ENCODE data around the gene CLSTN1.
A peak's percentile ranks its signal among the peaks of the same experiment; 100 is the strongest.

The CLSTN1 gene

GRCh38 chr1:9730096-9730901 is 93.5 kb downstream of the CLSTN1 start:
- no peak for DNase-seq (ENCODE audit: low read depth)

- DNase-seq (ENCODE audit: low read depth) = no peak
Observed at GRCh38 chr1:9729523-9729922, 94.2 kb downstream of the CLSTN1 start.

GRCh38 chr1:9728451-9729295 is 95.1 kb downstream of the CLSTN1 start:
- DNase-seq (ENCODE audit: low read depth) = peak; percentile 51

GRCh38 chr1:9726905-9727595 is 96.7 kb downstream of the CLSTN1 start:
- no peak for DNase-seq (ENCODE audit: low read depth)

- no peak for DNase-seq (ENCODE audit: low read depth)
Observed at GRCh38 chr1:9726406-9726805, 97.4 kb downstream of the CLSTN1 start.

- peak; percentile 59 for DNase-seq (ENCODE audit: low read depth)
Observed at GRCh38 chr1:9724706-9725476, 98.9 kb downstream of the CLSTN1 start.

- DNase-seq (ENCODE audit: low read depth) = no peak
Observed at GRCh38 chr1:9723926-9724325, 99.8 kb downstream of the CLSTN1 start.

- DNase-seq (ENCODE audit: low read depth) = no peak
Observed at GRCh38 chr1:9723068-9723805, 100.5 kb downstream of the CLSTN1 start.

- DNase-seq (ENCODE audit: low read depth) = no peak
Observed at GRCh38 chr1:9722378-9722749, 101.4 kb downstream of the CLSTN1 start.

GRCh38 chr1:9721606-9722377 is 102.0 kb downstream of the CLSTN1 start:
- peak; percentile 77 for DNase-seq (ENCODE audit: low read depth)

GRCh38 chr1:9720785-9721605 is 102.8 kb downstream of the CLSTN1 start:
- DNase-seq (ENCODE audit: low read depth) = no peak

GRCh38 chr1:9719978-9720722 is 103.6 kb downstream of the CLSTN1 start:
- no peak for DNase-seq (ENCODE audit: low read depth)

- DNase-seq (ENCODE audit: low read depth) = no peak
Observed at GRCh38 chr1:9718006-9718680, 105.6 kb downstream of the CLSTN1 start.

- DNase-seq (ENCODE audit: low read depth) = peak; percentile 82
Observed at GRCh38 chr1:9717193-9718005, 106.4 kb downstream of the CLSTN1 start.

- DNase-seq (ENCODE audit: low read depth) = no peak
Observed at GRCh38 chr1:9716404-9717192, 107.2 kb downstream of the CLSTN1 start.

- no peak for DNase-seq (ENCODE audit: low read depth)
Observed at GRCh38 chr1:9715536-9716226, 108.1 kb downstream of the CLSTN1 start.

All from stimulated activated CD8-positive, alpha-beta memory T cell treated with anti-CD3 and anti-CD28 coated beads, Interleukin-4, amount 100 ng/mL, for 24 hours (primary cell).